PFSK-1 (cell line): ENCODE results near the gene PSMB1.

Experiments used
- FOXP2 ChIP-seq: optimal IDR thresholded peaks from 2 replicates; pipeline ENCODE3; 2011; ENCODE audit warnings: borderline replicate concordance, control low read depth, inconsistent platforms; ENCODE audit not compliant: insufficient read depth; ENCODE audit errors: extremely low read length, extremely low read depth
- POLR2AphosphoS5 ChIP-seq: IDR thresholded peaks from 2 replicates; pipeline ENCODE4 v1.6.1; 2012; ENCODE audit warnings: low read depth, mild to moderate bottlenecking, control low read depth, low read length, moderate library complexity
- TAF1 ChIP-seq: IDR thresholded peaks from 2 replicates; pipeline ENCODE4 v1.6.1; 2012; ENCODE audit warnings: low read length, control low read depth, borderline replicate concordance; ENCODE audit not compliant: insufficient read depth
- TF ChIP-seq, protein P1 (sequence below), 2 experiments: IDR thresholded peaks; 2 replicates each; pipeline versions ENCODE4 v1.6.1 to v1.8.0; 2011 to 2012; ENCODE audit warnings: low read depth in 2 of 2, low read length in 2 of 2, control low read depth in 1 of 2, inconsistent platforms in 1 of 2, mild to moderate bottlenecking in 1 of 2, moderate library complexity in 1 of 2; ENCODE audit not compliant: insufficient read depth in 1 of 2

DNA sequence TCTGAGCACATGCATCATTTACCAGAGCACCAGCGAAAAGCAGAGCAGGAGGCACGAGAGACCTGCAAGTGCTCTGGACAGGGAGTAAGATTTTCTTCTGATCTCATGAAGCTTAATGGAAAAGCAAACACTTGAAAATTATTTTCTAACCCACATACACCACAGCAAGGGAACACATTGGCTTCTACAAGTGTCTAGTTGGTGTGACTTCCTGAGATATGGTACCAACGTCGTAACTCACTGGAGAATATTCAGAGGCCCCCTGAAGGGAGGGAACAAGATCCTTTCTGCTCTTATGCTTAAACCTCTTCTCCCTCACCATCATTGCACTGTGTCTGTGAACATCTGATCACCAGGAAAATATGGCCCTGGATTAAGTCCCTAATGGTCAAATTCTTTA is 48.6 kb downstream of the PSMB1 start:
- TF ChIP-seq, protein P1, sequence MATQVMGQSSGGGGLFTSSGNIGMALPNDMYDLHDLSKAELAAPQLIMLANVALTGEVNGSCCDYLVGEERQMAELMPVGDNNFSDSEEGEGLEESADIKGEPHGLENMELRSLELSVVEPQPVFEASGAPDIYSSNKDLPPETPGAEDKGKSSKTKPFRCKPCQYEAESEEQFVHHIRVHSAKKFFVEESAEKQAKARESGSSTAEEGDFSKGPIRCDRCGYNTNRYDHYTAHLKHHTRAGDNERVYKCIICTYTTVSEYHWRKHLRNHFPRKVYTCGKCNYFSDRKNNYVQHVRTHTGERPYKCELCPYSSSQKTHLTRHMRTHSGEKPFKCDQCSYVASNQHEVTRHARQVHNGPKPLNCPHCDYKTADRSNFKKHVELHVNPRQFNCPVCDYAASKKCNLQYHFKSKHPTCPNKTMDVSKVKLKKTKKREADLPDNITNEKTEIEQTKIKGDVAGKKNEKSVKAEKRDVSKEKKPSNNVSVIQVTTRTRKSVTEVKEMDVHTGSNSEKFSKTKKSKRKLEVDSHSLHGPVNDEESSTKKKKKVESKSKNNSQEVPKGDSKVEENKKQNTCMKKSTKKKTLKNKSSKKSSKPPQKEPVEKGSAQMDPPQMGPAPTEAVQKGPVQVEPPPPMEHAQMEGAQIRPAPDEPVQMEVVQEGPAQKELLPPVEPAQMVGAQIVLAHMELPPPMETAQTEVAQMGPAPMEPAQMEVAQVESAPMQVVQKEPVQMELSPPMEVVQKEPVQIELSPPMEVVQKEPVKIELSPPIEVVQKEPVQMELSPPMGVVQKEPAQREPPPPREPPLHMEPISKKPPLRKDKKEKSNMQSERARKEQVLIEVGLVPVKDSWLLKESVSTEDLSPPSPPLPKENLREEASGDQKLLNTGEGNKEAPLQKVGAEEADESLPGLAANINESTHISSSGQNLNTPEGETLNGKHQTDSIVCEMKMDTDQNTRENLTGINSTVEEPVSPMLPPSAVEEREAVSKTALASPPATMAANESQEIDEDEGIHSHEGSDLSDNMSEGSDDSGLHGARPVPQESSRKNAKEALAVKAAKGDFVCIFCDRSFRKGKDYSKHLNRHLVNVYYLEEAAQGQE (IDR thresholded peaks at IDR 0.05; ENCODE audit: insufficient read depth in 1 of 2, low read depth in 2 of 2, low read length in 2 of 2) = no peak
- TF ChIP-seq FOXP2 = no peak
- no peak for TF ChIP-seq POLR2AphosphoS5
- no peak for TF ChIP-seq TAF1
